ENCODE data around the gene NEMP1.

- TF ChIP-seq, protein P1, sequence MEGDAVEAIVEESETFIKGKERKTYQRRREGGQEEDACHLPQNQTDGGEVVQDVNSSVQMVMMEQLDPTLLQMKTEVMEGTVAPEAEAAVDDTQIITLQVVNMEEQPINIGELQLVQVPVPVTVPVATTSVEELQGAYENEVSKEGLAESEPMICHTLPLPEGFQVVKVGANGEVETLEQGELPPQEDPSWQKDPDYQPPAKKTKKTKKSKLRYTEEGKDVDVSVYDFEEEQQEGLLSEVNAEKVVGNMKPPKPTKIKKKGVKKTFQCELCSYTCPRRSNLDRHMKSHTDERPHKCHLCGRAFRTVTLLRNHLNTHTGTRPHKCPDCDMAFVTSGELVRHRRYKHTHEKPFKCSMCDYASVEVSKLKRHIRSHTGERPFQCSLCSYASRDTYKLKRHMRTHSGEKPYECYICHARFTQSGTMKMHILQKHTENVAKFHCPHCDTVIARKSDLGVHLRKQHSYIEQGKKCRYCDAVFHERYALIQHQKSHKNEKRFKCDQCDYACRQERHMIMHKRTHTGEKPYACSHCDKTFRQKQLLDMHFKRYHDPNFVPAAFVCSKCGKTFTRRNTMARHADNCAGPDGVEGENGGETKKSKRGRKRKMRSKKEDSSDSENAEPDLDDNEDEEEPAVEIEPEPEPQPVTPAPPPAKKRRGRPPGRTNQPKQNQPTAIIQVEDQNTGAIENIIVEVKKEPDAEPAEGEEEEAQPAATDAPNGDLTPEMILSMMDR (conservative IDR thresholded peaks at IDR 0.05 in 1 of 2, IDR thresholded peaks at IDR 0.05 in 1 of 2; ENCODE audit: low read depth in 1 of 2, low read length in 2 of 2), result no peak
- TF ChIP-seq EZH2 (IDR thresholded peaks at IDR 0.05; ENCODE audit: low read length, missing control alignments), result no peak
Measured at GRCh38 chr12:57126061-57126460, 47.5 kb upstream of the NEMP1 start.

Data from fibroblast of lung (primary cell).